Urothelium cell line (cell line): Measurements from ENCODE around the gene TOX3.

ENCODE experiments used
- DNase-seq: peaks from one replicate; pipeline ENCODE4 v3.0.0; 2011; ENCODE audit warnings: low spot score, mixed read lengths
- FAIRE-seq: peaks from 2 replicates; lab custom pipeline; 2011; peaks lifted over from hg19 to GRCh38; lab: Jason Lieb, UNC

The TOX3 gene

DNA sequence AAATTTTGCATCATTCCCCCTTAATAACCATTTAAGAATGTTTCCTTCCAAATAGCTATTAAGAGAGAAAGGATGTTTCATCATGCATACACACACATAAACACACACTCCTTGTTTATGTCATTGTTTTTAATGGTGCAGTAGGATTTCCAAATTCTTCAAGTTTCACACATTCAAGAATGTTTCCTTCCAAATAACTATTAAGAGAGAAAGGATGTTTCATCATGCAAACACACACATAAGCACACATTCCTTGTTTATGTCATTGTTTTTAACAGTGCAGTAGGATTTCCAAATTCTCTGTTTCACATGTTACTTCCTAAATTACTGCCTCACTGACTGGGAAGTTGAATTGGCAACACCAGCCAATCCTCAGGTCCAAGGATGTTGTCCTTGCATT, 7.8 kb downstream of the TOX3 start:
- FAIRE-seq (no peak), DNase-seq (no peak)

DNA sequence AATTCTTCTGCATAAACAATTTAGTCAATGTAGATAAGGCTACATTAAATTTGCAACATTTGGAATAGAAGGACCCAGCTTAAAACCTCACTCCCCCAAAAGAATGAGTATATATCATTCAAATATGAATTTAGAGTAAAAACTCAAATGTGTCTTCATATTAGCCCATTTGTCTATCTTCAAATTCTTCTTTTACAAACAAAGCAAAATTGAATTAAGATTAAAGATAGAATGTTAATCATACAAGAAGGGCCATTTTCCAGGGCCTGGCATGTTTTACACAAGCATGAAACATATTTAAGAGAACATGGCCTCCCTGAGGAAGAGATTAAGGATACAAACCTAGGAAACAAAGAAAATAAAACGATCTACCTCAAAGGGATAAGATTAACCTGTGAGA, 8.4 kb downstream of the TOX3 start:
- FAIRE-seq (no peak), DNase-seq (no peak)

DNA sequence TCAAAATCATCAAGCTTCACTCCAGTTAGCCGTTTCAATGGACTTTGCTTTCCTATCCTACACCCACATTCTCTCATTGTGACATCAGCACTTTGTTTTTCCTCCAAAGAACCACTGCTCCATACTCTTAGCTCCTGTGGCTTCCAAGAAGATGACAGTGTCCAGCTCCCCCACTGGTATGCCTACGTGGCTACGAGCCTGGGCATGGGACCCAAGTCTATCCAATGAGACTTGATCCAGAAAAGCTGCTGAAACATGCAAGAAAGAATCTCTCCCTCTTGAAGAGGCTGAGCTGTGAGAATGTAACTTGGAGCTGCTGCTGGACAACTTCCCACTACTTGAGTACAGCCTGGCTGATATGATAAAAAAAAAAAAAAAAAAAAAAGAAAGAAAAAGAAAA, 9.4 kb downstream of the TOX3 start:
- DNase-seq (no peak), FAIRE-seq (no peak)

- no peak for DNase-seq
- no peak for FAIRE-seq
These were observed 11.9 kb downstream of the TOX3 start for GRCh38 chr16:52535076-52535475.

DNA sequence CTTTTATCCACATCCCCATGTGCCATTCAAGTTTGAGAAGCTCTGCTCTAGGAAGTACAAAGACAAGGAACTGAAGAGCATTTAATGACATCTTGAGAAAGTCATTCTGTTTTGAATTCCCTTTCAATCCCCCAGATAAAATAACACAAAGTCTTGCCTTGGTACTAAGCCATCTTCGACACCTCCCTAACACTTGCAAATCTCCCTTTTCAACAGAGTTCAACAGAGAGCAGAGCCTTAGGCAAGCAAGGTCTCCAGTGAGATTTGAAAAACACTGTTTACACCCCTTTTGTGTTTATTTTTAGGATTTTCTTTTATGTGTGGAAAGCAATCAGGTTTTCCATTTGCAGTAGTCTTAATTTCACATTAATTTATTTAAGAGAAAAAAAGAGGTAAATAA, 13.6 kb downstream of the TOX3 start:
- FAIRE-seq = no peak
- DNase-seq = no peak

- FAIRE-seq (no peak), DNase-seq (no peak)
These were observed 14.6 kb downstream of the TOX3 start for GRCh38 chr16:52532384-52532783.

DNA sequence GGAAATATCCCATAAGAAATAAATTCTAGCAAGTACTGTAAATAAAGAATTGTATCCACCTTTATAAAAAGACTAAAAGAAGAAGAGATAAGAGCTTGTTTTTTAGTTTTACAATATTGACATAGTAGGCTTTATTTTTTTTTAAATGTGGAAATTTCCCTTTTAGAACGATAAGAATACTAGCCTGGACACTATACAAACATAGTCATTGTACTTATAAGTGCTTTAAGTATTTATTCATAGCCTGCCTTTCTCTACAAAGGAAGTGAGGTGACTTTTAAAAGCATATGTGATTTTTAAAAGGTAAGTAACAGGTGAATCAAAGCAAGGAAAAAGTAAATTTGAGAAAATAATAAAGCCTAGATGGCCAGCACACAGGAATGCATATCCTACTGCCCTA, 17.7 kb downstream of the TOX3 start:
- no peak for FAIRE-seq
- no peak for DNase-seq

DNA sequence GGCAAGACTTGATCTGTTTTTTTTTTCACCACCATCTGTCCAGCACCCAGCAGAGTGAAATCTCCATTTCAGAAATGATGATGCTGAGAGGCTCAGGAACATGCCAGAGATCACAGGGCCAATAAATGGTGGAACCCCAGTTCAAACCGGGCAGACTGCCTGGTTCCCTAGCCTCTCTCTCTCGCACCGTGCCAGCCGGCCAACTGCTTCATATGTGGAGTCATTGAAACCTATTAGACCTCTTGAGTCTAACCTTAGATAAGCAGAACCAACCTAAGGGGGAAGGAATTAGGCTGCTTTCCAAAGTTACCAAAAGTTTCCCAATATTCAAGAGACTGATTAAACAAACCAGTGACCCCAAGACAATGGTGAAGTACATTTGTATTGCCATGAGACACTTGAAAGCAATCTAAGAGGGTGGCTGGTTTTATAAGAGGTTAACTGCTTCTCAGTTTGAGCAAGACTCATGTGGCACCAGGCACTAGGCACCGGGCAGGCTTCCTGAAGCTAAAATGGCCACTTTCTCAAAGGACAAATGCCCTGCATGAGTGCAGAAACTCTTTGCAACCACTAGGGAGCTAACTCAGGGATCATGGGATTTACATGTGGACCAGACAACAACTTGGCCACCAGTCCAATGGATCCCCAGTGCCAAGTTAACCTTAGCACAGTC, 18.4 kb downstream of the TOX3 start:
- no peak for DNase-seq
- FAIRE-seq = no peak

DNA sequence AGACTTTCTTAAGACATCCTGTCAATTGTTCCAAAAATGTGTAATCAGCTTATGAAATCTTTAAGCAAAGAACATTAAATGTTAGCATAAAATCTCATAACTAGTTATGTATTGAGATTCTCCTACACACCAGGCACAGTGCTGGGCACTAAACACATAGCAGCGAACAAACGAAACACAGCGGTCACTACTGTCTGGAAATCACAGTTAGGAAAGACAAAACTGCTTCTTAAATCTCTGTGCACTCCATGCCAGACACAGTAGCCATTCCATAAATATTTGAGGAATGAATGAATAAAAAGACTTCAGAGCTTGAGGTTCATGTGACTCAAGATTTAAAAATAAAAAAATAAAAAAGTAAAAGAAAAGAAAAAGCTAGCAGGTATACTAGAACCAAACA, 20.1 kb downstream of the TOX3 start:
- DNase-seq (no peak), FAIRE-seq (no peak)

- DNase-seq (no peak), FAIRE-seq (no peak)
These were observed 20.7 kb downstream of the TOX3 start for GRCh38 chr16:52526116-52526828.

DNA sequence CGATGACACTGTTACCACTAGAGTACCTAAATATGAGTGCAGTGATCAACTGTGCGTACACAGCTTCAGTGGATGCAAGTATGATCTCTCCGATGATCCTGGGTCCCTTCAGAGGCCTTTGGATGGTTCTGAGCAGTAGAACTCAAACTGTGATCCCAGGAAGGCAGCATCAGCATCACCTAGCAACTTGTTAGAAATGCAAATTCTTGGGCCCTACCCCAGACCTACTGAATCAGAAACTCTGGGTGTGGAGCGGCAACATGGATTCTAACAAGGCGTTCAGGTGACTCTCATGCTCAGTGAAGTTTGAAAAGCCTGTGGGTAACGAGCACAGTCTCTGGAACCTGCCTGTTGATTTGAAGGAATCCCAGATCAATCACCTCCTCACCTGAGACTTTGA, 25.4 kb downstream of the TOX3 start:
- DNase-seq (no peak), FAIRE-seq (no peak)

- FAIRE-seq = no peak
These were observed 28.1 kb downstream of the TOX3 start for GRCh38 chr16:52518884-52519283.

DNA sequence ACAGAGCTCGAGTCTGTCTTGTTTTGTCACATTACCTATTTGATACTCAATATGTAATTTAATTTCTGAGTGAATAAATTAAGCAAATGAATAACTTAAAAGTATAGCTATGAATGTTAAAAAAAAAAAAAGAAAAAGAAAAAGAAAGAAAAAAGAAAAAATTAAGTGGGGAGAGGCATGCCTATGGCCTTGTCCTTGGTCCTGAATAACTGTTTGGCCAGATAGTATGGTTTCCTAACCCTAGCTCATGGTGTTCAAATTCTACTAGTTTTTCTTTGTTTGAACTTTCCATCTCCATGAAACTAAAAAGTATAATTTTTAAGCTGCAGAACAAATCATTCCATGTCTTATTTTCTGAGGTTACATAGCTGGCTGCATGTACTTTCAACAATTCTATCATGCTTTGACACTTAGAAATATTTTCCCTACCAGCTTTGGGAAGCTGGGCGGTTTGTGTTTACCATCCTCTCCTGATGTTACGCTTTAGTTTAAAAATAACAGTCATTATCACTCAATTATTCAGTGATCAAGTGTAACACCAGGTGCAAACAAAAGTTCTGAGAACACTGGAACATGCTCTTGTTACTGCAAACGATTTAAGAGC, 31.8 kb downstream of the TOX3 start:
- no peak for DNase-seq
- no peak for FAIRE-seq

More at GRCh38 chr16:52518884-52519283, 28.1 kb downstream of the TOX3 start:
- no peak for DNase-seq

DNA sequence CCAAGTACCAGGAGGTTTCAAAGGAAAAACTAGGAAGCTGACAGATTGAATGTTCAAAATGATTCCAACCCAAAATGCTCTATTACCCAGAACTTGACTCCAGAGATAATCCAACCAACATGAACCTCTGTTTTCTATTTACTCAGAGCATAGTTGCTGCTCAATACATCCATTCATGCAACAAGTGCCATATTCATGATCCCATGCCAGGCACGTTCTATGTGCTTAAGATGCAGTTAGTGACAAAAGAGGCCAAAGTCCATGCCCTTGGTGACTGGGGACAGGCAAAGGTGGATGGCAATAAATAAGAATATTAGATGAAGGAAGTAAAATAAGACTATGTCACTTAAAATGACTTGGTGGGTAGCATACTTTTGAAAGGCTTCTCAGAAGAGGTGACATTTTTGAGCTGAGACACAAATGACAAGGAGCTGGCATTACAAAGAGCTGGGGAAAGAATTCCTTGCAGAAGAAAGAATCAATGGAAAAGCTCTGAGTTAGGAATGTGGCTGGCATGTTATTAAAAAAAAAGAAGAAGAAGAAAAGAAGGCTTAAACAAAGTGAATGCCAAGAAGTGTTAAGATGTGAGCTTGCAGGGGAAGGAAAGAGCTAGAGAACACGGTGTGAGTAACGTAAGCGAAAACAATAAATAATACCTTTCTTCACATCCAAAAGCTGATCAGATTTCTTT, 34.5 kb downstream of the TOX3 start:
- DNase-seq (no peak), FAIRE-seq (no peak)

DNA sequence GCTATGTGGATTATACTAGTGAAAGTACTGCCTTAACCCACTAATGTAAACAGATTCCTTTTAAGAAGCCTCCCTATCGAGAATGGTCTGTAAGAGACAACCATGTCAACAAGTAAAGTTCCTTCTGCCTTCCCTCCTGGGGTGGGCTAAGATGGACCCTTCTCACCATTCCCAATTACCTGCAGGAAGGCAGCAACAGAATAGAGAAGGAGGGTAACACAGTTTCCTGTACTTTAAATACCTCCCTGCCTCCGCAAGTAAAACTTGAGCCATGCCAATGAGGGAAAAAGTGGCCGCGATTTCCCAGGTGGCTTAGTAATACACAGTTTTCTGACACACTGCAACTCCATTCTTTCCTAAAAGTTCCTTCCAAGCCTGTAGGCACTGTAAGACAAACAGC, 45.2 kb downstream of the TOX3 start:
- FAIRE-seq = no peak
- no peak for DNase-seq

DNA sequence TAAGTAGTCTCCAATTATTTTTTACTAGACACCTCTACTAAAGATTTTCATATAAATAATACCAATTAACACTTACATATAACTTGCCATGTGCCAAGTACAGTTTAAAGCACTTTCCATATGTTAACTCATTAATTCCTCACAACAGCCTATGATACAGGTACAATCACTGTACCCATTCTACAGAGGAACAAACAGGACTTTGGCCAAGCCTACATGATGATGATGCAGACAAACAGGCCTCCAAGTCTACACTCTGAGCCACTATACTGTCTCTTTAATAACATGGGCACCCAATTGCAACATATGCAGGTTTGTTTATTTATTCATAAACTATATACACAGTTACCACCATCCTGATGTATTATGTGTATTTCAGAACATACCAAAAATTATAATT, 46.0 kb downstream of the TOX3 start:
- DNase-seq (no peak), FAIRE-seq (no peak)

DNA sequence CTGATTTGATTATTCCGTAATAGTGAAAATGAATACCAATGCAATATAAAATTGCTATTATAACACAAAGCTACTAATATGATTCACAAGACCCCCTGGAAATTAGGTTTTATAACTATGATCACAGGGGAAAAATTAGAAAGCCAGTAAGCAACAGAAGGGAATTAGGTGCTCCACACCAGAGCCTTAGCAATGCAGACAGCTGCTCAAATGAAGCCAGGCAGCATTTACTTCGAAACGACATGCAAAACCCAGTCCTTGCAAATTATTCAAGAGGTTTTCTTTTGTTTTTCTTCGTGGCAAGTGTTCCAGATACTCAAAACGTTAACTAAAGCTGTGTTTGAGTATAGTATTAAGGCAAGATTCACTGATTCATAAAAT, 47.9 kb downstream of the TOX3 start:
- DNase-seq = no peak
- no peak for FAIRE-seq

DNA sequence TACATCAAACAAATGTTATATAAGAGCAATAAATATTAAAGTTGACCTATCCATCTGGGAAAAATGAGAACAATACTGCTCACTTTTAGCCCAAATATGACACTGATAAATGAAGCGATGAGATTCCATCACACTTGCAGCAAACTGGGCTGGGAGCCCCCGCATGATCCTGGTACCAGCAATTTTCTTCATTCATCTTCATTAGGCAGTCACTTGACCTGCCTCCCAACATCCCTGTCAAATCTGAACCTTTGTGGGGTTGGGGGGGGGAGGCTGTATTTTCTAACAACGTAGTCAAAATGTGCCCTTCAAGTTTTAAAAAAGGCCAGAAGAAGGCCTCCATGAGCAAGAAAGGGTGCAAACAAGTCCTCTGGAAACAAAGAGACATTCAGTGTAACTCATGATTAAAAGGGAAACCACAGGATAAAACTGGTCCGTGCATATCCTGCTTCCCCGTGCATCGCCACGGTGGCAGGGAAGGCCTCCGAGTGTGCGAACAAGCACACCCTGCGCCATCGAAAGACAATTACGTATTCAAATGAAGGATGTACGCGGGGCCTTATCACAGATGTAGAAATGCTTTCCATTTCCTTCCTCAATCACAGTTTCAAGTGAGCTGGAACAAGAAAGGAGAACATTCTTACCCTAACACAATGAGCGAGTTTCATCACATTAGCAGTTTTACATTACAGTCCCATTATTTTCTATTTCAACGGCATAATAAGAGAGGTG, 48.4 kb downstream of the TOX3 start:
- FAIRE-seq (no peak), DNase-seq (no peak)

- FAIRE-seq = no peak
- DNase-seq = peak; percentile 9
These were observed 49.7 kb downstream of the TOX3 start for GRCh38 chr16:52497067-52497816.
